K562 (cell line): ENCODE results near the gene NEURL1. TPM values are rescaled to one million over a fixed set of nuclear protein-coding genes. Genes with fewer than 3 reads are reported as not detected.
A peak's percentile ranks its signal among the peaks of the same experiment; 100 is the strongest.

ENCODE experiments used
- CEBPB ChIP-seq: fragments of 450-650 bp; IDR thresholded peaks from 2 replicates; pipeline ENCODE4 v1.6.1; 2016; ENCODE audit warnings: missing genetic modification characterization, missing compliant biosample characterization
- DPF2 ChIP-seq: fragments of 450-650 bp; IDR thresholded peaks from 2 replicates; pipeline ENCODE4 v1.6.1; 2016
- ELF4 ChIP-seq: fragments of 450-650 bp; formaldehyde crosslinking; IDR thresholded peaks from 2 replicates; pipeline ENCODE4 v1.4.0; 2022; ENCODE audit warnings: missing genetic modification characterization
- ELK3 ChIP-seq: fragments of 450-650 bp; formaldehyde crosslinking; IDR thresholded peaks from 2 replicates; pipeline ENCODE4 v1.4.0; 2020; ENCODE audit warnings: mild to moderate bottlenecking
- FOXP1 ChIP-seq: sonication (generic); formaldehyde crosslinking; IDR thresholded peaks from 2 replicates; pipeline ENCODE4 v1.8.0; 2022; ENCODE audit warnings: mild to moderate bottlenecking, missing genetic modification reagents
- HMGN3 ChIP-seq: IDR thresholded peaks from 2 replicates; pipeline ENCODE4 v1.6.1; 2011; ENCODE audit warnings: borderline replicate concordance, low read depth, mild to moderate bottlenecking, mixed read lengths, low read length; ENCODE audit not compliant: insufficient read length; ENCODE audit errors: extremely low read depth
- JUND ChIP-seq, 2 experiments: IDR thresholded peaks; 2 replicates in 1 of 2; 3 replicates in 1 of 2; pipeline ENCODE4 v1.6.1; 2011; ENCODE audit warnings: borderline replicate concordance in 2 of 2, low read depth in 2 of 2, low read length in 2 of 2, improper control_type of control experiment in 1 of 2, missing biosample characterization in 1 of 2, missing genetic modification characterization in 1 of 2, missing genetic modification reagents in 1 of 2
- NCOA4 ChIP-seq: fragments of 450-650 bp; IDR thresholded peaks from 2 replicates; pipeline ENCODE4 v1.6.1; 2018; ENCODE audit warnings: mild to moderate bottlenecking; ENCODE audit not compliant: partially characterized antibody
- NCOA6 ChIP-seq: fragments of 450-650 bp; IDR thresholded peaks from 2 replicates; pipeline ENCODE4 v1.6.1; 2017; ENCODE audit warnings: mild to moderate bottlenecking
- NFIX ChIP-seq: fragments of 250-450 bp; sonication (Bioruptor Pico); IDR thresholded peaks from 2 replicates; pipeline ENCODE4 v1.4.0; 2020; ENCODE audit warnings: low read depth, mild to moderate bottlenecking, moderate library complexity
- NKRF ChIP-seq: fragments of 450-650 bp; IDR thresholded peaks from 2 replicates; pipeline ENCODE4 v1.6.1; 2016; ENCODE audit warnings: borderline replicate concordance
- PHB2 ChIP-seq: fragments of 450-650 bp; IDR thresholded peaks from 2 replicates; pipeline ENCODE4 v1.6.1; 2017; ENCODE audit warnings: low read depth
- SETDB1 ChIP-seq: IDR thresholded peaks from one replicate; pipeline ENCODE4 v1.6.1; 2012; ENCODE audit warnings: low read length, control low read depth, inconsistent platforms
- U2AF2 ChIP-seq: fragments of 200-400 bp; formaldehyde crosslinking; optimal IDR thresholded peaks from 2 replicates; pipeline ENCODE3; 2017; ENCODE audit warnings: low read depth, mild to moderate bottlenecking, low read length
- ZNF699 ChIP-seq: fragments of 250-450 bp; sonication (Bioruptor Pico); IDR thresholded peaks from 2 replicates; pipeline ENCODE4 v1.8.0; 2021; ENCODE audit warnings: mild to moderate bottlenecking, moderate library complexity; ENCODE audit not compliant: insufficient replicate concordance
- ZNF778 ChIP-seq: fragments of 450-650 bp; formaldehyde crosslinking; IDR thresholded peaks from 2 replicates; pipeline ENCODE4 v1.4.0; 2020; ENCODE audit warnings: mild to moderate bottlenecking, moderate library complexity
- polyA plus RNA-seq, 8 experiments: library from polyadenylated mRNA; depleted of rRNA in 4 of 8; stranded (reverse) in 5 of 8; unstranded in 3 of 8; fragments of >200 nt; fragmentation: Nextera tagmentation in 2 of 8; fragmentation: Illumina TruSeq in 1 of 8; extraction: Ambion mirVana in 2 of 8; extraction: Trizol in 1 of 8; gene quantifications; 2 replicates each; pipeline versions ENCODE4 v1.2.1 to v1.2.3, GENCODE V29; 2011 to 2014; ENCODE audit warnings: inconsistent platforms in 1 of 8, missing spikeins in 1 of 8
- total RNA-seq, 7 experiments: library from RNA; depleted of rRNA in 6 of 7; stranded (reverse); fragments of >200 nt in 6 of 7; fragmentation: Illumina TruSeq in 2 of 7; extraction: Trizol in 2 of 7; gene quantifications; 2 replicates each; pipeline versions ENCODE4 v1.2.1 to v1.2.3, GENCODE V29; 2011 to 2021; ENCODE audit warnings: low replicate concordance in 1 of 7

The NEURL1 gene
- total and polyA plus RNA-seq, 9 of the 15 experiments (the other 6 are each of a cell fraction or from before 2014, with no cell fraction given): 0.01 to 0.45 (median 0.16) TPM; not detected in 5

- peak; percentile 42 for TF ChIP-seq JUND (IDR thresholded peaks at IDR 0.05; ENCODE audit: borderline replicate concordance, low read depth, low read length)
- no peak; the same call in 1 of the 3 replicates for TF ChIP-seq JUND (tag; IDR thresholded peaks at IDR 0.05; ENCODE audit: borderline replicate concordance, low read depth, low read length)
- TF ChIP-seq CEBPB: no peak
- TF ChIP-seq NFIX (CRISPR knock-in tag): no peak
- no peak for TF ChIP-seq U2AF2
- TF ChIP-seq ELF4 (CRISPR knock-in tag): no peak
- TF ChIP-seq NCOA6: no peak
- TF ChIP-seq ELK3: no peak
- TF ChIP-seq NCOA4: no peak
- TF ChIP-seq SETDB1: no peak
- peak; percentile 91 for TF ChIP-seq DPF2
- TF ChIP-seq HMGN3: peak; percentile 97
- no peak for TF ChIP-seq ZNF699 (CRISPR knock-in tag)
- TF ChIP-seq ZNF778 (CRISPR knock-in tag): no peak
- TF ChIP-seq PHB2: no peak
- TF ChIP-seq FOXP1: 0 out of 2 replicates have a peak, but pooled peaks have one; percentile 51
- no peak for TF ChIP-seq NKRF
Observed at GRCh38 chr10:103618575-103619423, 125.3 kb downstream of the NEURL1 start (continued).
